HS-5 (cell line): ENCODE data around the gene PDE4C.

ENCODE experiments used
- DNase-seq: peaks from one replicate; pipeline ENCODE4 v3.0.0-alpha.2; 2012; ENCODE audit warnings: low read depth

The PDE4C gene

DNA sequence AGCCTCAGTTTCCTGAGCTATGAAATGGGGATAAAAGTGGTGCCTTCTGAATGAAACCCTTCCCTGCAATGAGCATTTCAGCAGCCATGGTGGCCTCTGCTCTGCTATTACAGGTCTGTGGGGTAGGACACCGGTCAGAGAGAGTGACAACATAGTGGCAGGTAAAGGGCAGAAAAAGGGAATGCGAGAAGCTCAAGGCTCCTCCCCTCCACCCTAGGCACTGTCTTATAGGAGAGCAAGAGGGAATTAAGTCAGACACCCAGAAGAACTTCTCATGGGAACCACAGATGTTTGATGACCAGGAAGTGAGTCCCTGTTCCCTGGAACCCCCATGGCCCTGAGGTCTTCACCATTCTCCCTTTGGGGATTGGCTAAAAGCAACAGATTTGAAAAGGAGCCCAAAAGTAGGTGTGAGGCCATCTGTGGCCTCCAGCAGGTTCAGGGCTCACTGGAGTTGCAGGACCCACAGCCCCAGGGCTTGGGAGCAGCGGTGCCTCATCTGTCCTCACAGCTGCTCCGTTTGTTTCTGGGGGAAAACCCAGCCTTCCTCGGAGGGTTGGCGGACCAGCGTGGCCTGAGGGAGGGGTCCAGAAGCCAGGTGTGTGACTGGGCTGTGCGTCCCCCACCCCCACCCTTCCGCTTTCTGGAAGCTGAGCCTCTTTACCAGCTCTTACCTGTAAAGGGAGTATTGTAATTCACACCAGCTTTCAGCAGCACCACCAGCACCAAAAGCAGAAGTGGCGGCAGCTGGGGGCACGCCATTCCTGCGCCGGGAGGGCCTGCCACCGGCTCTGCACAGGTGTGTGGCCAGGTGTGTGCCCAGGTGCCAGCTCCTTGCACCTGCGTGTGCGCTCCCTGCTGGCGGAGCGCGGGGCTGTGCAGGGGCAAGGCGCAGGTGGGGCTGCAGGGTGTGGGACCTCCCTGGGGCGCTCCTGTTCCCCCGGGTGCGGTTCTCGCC, 28.6 kb upstream of the PDE4C start:
- no peak for DNase-seq

DNA sequence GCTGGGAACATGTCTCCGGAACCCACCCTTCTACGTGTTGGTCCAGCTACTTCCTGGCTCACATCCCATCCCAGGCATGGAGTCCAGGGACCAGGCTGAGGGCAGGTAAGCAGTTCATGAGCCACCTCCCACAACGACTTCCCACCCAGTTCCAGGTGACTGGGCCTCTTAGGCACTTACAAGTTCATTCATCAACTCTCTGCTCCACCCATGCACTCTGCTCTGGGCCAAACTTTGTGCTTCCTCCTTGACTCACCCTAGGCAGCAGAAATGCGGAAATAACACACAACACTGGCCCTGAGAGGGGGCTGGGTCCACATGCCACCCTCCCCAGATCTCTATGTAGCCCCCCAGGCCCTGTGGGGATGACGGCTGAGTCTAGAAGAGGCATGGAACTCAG, 27.5 kb upstream of the PDE4C start:
- no peak for DNase-seq

- no peak for DNase-seq
Measured at GRCh38 chr19:18253130-18253529, 26.9 kb upstream of the PDE4C start.

DNA sequence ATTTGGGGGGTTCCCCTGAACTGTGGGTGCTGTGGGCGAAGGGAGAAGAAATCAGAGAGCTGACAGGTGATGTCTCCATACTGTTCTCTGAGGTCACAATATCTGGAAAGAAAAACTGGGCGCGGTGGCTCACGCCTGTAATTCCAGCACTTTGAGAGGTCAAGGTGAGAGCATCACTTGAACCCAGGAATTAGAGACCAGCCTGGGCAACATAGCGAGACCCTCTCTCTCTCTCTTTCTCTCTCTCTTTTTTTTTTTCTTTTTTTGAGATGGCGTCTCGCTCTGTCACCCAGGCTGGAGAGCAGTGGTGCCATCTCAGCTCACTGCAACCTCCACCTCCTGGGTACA, 26.1 kb upstream of the PDE4C start:
- DNase-seq: no peak

DNA sequence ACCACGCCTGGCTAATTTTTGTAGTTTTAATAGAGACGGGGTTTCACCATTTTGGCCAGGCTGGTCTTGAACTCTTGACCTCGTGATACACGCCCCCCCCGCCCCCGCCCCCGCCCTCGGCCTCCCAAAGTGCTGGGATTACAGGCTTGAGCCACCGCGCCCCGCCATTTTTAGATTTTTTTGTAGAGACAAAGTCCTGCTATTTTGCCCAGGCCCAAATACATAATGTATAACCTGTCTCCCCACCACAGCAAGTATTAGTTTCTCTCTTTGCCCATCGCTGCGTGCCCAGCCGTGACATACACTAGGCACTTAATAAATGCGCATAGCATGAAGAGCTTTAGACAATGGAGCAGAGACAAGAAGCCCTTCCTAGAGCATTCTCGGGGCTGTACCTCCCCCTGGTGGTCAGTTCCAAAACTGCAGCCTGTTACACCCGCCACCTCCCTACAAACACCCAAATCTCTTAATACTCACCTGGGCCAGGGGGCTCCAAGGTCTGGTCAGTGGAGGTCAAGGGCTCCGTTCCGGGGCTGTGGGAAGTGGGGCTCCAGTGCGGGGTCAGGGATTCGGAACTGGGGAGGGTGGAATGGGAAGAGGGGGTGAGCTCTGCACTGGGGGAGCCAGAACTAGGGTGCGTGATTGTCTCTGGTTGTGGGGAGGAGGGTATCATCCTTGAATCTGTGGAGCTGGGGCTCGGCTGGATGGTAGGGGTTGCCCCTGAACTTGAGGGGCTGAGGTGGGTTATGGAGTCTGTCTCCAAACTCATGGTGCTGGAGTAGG, 25.5 kb upstream of the PDE4C start:
- peak; percentile 49 for DNase-seq

DNA sequence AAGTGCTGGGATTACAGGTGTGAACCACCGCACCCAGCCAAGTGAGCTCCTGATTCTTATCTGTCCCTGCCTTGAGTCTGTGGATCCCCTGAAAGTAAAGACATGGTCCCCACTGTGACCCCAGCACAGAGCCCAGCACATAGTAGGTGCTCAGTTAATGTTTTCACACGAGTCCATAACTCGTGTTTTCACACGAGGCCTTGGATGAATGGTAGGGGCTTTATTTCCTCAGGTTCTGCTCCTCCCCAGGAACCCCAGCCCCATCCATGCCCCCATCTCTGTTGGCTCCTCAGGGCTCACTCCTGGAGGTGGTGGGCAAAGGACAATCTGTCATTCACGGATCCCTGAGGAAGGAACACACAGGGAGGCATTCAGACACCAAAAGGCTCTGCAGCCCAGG, 23.6 kb upstream of the PDE4C start:
- DNase-seq: no peak

DNA sequence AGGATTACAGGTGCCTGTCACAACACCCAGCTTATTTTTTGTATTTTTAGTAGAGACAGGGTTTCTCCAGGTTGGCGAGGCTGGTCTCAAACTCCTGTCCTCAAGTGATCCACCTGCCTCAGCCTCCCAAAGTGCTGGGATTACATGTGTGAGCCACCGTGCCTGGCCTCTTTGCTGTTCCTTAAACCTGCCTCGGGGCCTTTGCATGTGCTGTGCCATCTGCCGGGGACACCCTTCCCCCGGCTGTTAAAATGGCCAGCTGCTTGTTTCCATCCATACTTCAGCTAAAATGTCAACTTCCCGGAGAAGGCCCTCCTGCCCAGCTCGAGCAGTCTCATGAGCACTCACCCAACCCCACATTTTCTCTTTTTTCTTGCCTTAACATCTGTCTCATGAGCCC, 19.1 kb upstream of the PDE4C start:
- no peak for DNase-seq

DNA sequence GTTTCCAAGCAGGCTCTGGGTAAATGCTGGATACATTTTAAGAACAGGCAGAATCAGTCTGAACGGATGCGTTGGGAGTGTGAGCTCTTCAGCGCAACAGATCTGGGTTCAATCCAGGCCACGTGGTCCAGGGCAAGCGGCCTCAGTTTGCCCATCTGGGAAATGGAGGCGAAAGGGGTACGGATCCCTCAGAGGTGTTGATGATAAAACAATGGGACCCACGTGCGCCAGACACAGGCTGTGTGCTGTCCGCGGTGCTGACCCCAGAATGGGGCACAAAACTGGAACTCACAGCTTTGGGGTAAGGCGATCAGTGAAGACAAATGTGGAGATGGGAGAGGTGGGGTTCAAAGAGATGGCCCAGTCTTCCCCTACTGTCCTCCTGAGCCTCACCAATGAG, 13.1 kb upstream of the PDE4C start:
- DNase-seq: no peak

- DNase-seq: no peak
Measured at GRCh38 chr19:18234194-18234593, 8.0 kb upstream of the PDE4C start.

GRCh38 chr19:18233224-18233825, 7.1 kb upstream of the PDE4C start:
- no peak for DNase-seq

DNA sequence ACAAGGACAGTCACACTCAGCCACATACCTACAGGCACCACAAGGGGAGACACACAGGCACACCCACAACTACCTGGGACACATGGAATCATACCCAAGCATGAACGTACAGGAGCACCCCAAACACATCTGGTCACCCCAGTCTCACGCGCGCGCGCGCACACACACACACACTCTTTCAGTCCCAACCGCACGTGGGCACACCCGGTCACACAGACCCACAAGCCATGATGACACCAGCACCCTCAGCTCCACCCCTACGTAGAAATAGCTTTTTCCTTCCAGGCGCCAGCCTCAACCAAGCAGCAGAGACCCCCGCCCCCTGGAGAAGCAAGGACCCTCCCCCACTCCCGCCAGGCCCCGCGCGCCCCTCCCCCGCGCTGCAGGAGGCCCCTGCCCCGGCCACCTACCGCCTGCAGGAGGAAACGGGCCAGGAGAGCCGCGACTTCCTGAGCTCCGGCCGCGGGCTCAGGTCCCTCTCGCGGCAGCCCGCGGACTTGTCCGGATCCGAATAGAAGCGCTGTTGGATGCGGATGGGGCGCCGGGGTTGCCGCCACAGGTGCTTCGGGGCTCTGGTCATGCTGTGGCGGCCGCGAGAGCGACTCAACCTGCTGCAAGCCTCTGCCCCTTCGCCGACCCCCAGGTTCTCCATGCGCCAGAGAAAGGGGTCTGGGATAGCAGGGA, 6.4 kb upstream of the PDE4C start:
- DNase-seq: no peak

GRCh38 chr19:18231775-18232174, 5.5 kb upstream of the PDE4C start:
- DNase-seq: no peak

DNA sequence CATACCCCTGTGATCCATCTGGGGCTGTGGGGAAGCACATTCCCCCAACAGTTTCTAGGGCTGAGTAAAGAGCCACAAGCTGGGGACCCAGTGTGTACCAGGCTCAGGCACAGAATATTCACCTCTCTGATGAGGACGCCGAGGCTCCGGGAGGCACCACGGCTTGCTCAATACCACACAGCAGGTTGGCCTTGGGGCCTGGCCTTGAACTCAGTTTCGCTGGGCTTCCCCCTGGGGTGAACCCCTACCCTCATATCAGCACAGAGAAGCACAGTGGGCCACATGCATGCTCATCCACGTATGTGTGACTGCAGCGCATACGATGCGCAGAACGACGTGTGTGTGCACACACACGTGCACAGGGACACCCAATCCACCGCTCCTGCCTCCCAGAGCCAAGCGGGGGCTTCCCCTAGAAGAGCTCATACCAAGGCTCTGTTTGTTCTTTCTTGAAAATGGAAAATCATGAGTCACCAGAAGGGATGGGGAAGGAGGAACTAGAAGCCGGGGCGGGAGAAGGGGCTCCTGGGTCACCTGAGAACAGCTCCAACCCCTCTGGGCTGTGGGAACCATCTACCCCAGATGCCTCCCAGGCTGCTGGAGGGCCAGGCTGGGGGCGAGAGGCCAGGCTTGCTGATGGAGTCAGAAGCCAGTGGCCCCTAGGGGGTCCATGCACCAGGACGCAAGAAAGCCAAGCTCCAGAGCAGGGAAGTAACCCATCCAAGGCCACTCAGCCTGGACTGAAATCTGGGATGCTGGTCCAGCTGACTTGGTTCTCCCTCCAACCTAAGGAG, 4.9 kb upstream of the PDE4C start:
- no peak for DNase-seq

GRCh38 chr19:18229915-18230314, 3.7 kb upstream of the PDE4C start:
- DNase-seq: no peak

DNA sequence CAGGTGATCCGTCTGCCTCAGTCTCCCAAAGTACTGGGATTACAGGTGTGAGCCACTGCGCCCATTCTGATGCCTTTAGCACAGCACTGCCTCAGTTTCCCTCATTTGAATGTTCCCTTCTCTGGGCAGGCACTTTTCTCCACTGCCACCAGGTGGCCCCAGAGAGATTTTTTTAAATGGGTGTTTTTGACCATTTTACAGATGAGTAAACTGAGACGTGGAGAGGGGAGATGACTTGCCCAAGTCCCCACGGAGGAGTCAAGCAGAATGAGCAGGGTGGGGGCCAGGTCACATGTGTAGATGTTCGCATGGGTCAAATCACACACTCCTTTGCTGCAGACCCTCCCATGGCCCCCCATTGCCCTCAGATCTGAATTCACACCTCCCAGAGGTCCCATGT, 3.2 kb upstream of the PDE4C start:
- no peak for DNase-seq

DNA sequence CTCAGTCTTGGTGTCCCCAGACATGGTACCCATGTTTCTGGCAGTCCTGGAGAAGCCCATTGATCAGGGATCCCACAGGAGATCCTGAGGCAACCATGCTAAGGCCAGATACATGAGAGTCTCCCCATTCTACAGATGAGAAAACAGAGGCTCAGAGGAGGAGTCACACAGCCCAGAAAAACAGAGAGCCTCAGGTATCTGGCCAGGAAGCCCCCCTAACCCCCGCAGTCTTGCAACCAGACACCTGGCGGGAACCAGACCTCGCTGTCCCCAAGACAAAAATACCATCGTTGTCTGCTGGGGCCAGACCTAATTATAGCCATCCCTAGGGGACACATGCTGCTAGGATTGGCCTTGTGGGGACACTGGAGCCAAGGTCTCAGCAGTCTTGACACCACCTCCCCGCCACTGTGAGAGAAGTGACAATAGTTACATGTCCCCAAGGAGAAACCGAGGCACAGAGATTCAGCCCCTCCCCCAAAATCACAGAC, 1.6 kb upstream of the PDE4C start:
- no peak for DNase-seq

- no peak for DNase-seq
Measured at GRCh38 chr19:18226956-18227780, 930 bp upstream of the PDE4C start.

DNA sequence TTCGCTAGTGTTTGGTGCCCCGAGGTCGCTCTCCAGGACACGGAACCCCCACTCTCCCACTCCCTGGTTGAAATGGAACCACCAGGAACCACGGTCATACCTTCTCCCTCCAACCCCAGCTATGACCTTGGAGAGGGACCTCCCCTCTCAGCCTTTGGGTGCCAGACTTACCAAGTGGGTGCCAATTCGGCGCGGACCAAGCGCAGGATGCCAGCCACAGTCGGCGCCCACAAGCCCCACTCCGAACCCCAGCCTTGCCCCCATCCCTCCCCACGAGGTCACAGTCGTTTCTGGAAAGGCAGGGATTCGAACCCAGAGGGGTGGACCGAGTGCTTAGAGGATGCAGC, 910 bp downstream of the PDE4C start:
- DNase-seq: no peak

- peak; percentile 96 for DNase-seq
Measured at GRCh38 chr19:18224525-18225354, 1.5 kb downstream of the PDE4C start.
